ENCODE results near the gene IGHMBP2. TPM values are rescaled to one million over a fixed set of nuclear protein-coding genes. Genes with fewer than 3 reads are reported as not detected.
"Not testable (repeated sequence)": the region's sequence is repeated elsewhere in the genome, so short reads cannot be mapped to it uniquely, and the experiment has no call there.

The IGHMBP2 gene
- total and polyA plus RNA-seq, 2 donors from 2014 or later: 8.8 to 19.6 TPM

DNA sequence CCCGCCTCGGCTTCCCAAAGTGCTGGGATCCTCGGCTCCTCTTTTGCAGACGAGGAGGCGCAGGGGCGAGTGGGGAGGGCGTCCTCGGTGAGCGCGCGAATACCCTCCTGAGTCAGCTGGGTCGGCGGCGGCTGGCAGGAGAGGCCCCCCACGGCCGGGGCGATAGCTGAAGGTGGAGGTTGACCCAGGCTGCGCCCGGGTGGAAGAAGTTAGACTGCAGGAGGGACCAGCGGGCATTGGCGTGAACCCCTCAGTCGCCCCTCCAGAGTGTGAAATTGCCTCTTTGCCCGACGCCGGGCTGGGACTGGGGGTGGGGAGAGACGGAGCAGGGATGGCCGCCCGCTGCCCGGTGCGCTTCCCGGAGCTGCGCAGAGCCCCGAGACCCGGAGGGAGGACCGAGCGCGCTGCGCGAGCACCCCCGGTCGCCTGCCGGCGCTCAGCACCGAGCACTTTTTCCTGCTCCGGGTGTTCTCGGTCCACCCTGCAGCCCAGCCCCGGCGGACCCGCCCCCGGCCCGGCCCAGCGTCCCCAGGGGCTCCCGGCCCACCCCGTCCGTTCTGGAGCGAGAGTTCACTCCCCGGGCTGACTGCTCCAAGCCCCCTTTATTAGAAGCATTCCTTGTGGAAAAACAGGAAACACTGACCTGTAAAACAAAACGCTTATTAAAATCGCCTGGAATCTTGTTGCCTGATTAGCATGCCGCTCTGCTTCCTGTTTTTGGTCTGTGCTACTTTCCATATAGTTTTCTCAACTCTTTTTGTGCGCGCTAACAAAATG, 48.3 kb upstream of the IGHMBP2 start:
- H3K4me3 ChIP-seq (ENCODE audit: low read length in 3 of 3): peak overlapping the region; percentile 26 to 54 (median 42)
- peak overlapping the region; percentile 22 to 53 for H3K27ac ChIP-seq (ENCODE audit: low read depth in 2 of 2, low read length in 2 of 2)
- FAIRE-seq: no peak
- TF ChIP-seq, protein P1, sequence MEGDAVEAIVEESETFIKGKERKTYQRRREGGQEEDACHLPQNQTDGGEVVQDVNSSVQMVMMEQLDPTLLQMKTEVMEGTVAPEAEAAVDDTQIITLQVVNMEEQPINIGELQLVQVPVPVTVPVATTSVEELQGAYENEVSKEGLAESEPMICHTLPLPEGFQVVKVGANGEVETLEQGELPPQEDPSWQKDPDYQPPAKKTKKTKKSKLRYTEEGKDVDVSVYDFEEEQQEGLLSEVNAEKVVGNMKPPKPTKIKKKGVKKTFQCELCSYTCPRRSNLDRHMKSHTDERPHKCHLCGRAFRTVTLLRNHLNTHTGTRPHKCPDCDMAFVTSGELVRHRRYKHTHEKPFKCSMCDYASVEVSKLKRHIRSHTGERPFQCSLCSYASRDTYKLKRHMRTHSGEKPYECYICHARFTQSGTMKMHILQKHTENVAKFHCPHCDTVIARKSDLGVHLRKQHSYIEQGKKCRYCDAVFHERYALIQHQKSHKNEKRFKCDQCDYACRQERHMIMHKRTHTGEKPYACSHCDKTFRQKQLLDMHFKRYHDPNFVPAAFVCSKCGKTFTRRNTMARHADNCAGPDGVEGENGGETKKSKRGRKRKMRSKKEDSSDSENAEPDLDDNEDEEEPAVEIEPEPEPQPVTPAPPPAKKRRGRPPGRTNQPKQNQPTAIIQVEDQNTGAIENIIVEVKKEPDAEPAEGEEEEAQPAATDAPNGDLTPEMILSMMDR (IDR thresholded peaks at IDR 0.05; ENCODE audit: borderline replicate concordance, extremely low read depth, insufficient read depth): no peak
- H3K9me3 ChIP-seq (ENCODE audit: control insufficient read depth in 2 of 3, insufficient read depth in 1 of 3, low read length in 3 of 3): no peaks in the 10 kb centered on the region
- no peaks in the 10 kb centered on the region for H3K36me3 ChIP-seq (ENCODE audit: control insufficient read depth in 2 of 3, insufficient read depth in 3 of 3, low read length in 3 of 3)
- intact Hi-C loops (cut with DNase I): no loop called here
- no peaks in the 10 kb centered on the region for H3K27me3 ChIP-seq (ENCODE audit: control insufficient read depth, insufficient read depth, low read length)
- peak overlapping the region; percentile 6 to 41 (median 32) for H3K9ac ChIP-seq (ENCODE audit: low read length in 3 of 3)
- peaks cover 0 to 6% (median 4%) of the 10 kb centered on the region in 3 donors for H3K4me1 ChIP-seq (ENCODE audit: control insufficient read depth in 2 of 3, insufficient read depth in 2 of 3, low read depth in 1 of 3, low read length in 3 of 3)
- DNase-seq: peak; percentile 56 to 80 (median 76)

DNA sequence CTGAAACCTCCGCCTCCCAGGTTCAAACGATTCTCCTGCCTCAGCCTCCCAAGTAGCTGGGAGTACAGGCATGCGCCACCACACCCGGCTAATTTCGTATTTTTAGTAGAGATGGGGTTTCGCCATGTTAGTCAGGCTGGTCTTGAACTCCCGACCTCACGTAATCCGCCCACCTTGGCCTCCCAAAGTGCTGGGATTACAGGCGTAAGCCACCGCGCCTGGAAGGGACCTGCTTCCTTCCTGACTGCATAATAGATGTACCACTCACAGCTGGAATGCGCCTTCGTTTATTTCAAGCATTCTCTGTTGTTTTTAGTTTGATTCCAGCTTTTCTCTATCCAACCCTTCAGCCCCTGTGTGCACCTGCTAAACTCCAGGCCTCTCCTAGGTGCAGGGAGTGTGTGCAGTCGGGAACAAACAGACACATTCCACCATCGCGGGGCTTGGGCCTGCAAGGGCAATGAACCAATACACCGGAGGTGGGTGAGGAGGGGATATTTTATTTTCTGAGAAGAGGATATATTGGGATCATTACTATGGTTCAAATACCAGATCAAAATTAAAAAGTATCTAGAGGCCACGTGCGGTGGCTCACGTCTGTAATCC, 47.2 kb upstream of the IGHMBP2 start:
- not testable (repeated sequence) for H3K27ac ChIP-seq (ENCODE audit: low read depth in 2 of 2, low read length in 2 of 2)

DNA sequence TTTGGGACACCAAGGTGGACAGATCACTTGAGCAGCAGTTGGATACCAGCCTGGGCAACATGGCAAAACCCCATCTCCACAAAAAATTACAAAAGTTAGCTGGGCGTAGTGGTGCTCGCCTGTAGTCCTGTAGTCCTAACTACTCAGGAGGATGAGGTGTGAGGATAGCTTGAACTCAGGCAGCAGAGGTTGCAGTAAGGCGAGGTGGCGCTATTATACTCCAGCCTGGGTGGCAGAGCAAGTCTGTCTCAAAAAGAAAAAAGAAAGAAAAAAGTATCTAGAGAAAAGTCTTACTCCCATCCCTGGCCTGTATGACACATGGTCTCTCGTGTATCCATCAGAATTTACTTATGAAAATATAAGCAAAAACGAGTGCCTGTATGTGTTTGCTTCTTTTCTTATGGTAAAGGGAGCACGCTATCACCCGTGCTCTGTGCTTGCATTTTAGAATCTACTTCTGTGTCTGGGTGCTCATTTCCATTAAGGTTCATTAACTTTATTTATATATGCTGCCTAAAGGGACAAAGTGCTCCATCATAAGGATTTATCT, 46.6 kb upstream of the IGHMBP2 start:
- Histone ChIP-seq H3K9ac (ENCODE audit: low read length in 3 of 3) (no peak overlapping the region), H3K27ac (ENCODE audit: low read depth in 2 of 2, low read length in 2 of 2) (peak overlapping the region in 1 of 2 donors; percentile 54), H3K9me3 (ENCODE audit: control insufficient read depth in 2 of 3, insufficient read depth in 1 of 3, low read length in 3 of 3) (no peaks in the 10 kb centered on the region), H3K36me3 (ENCODE audit: control insufficient read depth in 2 of 3, insufficient read depth in 3 of 3, low read length in 3 of 3) (no peaks in the 10 kb centered on the region), H3K4me3 (ENCODE audit: low read length in 3 of 3) (no peak overlapping the region), H3K4me1 (ENCODE audit: control insufficient read depth in 2 of 3, insufficient read depth in 2 of 3, low read depth in 1 of 3, low read length in 3 of 3) (peaks cover 0 to 6% (median 4%) of the 10 kb centered on the region in 3 donors), H3K27me3 (ENCODE audit: control insufficient read depth, insufficient read depth, low read length) (no peaks in the 10 kb centered on the region)
- no peak for FAIRE-seq
- intact Hi-C loops (cut with DNase I): no loop called here
- no peak for DNase-seq
- TF ChIP-seq, protein P1 (IDR thresholded peaks at IDR 0.05; ENCODE audit: borderline replicate concordance, extremely low read depth, insufficient read depth): no peak

More for the DNA sequence above, 47.2 kb upstream of the IGHMBP2 start:
- DNase-seq; H3K36me3 ChIP-seq (ENCODE audit: control insufficient read depth in 2 of 3, insufficient read depth in 3 of 3, low read length in 3 of 3); H3K9ac ChIP-seq (ENCODE audit: low read length in 3 of 3); H3K4me3 ChIP-seq (ENCODE audit: low read length in 3 of 3); intact Hi-C loops (cut with DNase I); H3K4me1 ChIP-seq (ENCODE audit: control insufficient read depth in 2 of 3, insufficient read depth in 2 of 3, low read depth in 1 of 3, low read length in 3 of 3); FAIRE-seq; H3K27me3 ChIP-seq (ENCODE audit: control insufficient read depth, insufficient read depth, low read length); H3K9me3 ChIP-seq (ENCODE audit: control insufficient read depth in 2 of 3, insufficient read depth in 1 of 3, low read length in 3 of 3): not testable (repeated sequence)

DNA sequence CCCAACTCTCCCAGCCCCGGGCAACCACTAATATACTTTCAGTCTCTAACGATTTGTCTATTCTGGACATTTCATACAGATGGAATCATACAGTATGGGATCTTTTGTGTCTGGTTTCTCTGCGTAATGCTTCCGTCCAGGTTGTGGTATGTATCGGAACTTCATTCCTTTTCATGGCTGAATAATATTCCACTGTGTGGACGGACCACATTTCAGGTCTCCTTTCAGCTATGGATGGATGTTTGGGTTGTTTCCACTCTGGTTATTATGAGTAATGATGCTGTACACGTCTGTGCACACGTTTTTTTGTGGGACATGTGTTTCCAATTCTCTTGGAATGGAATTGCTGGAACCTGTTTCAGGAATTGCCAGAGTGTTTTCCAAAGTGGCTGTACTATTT, 44.6 kb upstream of the IGHMBP2 start:
- Histone ChIP-seq H3K36me3 (ENCODE audit: control insufficient read depth in 2 of 3, insufficient read depth in 3 of 3, low read length in 3 of 3) (no peaks in the 10 kb centered on the region), H3K27me3 (ENCODE audit: control insufficient read depth, insufficient read depth, low read length) (no peaks in the 10 kb centered on the region), H3K27ac (ENCODE audit: low read depth in 2 of 2, low read length in 2 of 2) (no peak overlapping the region), H3K4me3 (ENCODE audit: low read length in 3 of 3) (no peak overlapping the region), H3K9ac (ENCODE audit: low read length in 3 of 3) (no peak overlapping the region), H3K4me1 (ENCODE audit: control insufficient read depth in 2 of 3, insufficient read depth in 2 of 3, low read depth in 1 of 3, low read length in 3 of 3) (peaks cover 0 to 6% (median 4%) of the 10 kb centered on the region in 3 donors), H3K9me3 (ENCODE audit: control insufficient read depth in 2 of 3, insufficient read depth in 1 of 3, low read length in 3 of 3) (peaks cover 0 to 4% (median 0%) of the 10 kb centered on the region in 3 donors)
- no peak for DNase-seq
- TF ChIP-seq, protein P1 (IDR thresholded peaks at IDR 0.05; ENCODE audit: borderline replicate concordance, extremely low read depth, insufficient read depth): no peak
- intact Hi-C loops (cut with DNase I): no loop called here
- no peak for FAIRE-seq
